Lower leg skin (tissue), 4 donors: ENCODE measurements around the gene HAUS5. TPM values are rescaled to one million over a fixed set of nuclear protein-coding genes. Genes with fewer than 3 reads are reported as not detected.
"Not testable (repeated sequence)": the region's sequence is repeated elsewhere in the genome, so short reads cannot be mapped to it uniquely, and the experiment has no call there.

Experiments
- DNase-seq, 2 donors: peaks; one replicate each; pipeline ENCODE4 v3.0.0-alpha.2; 2019; ENCODE audit warnings: low spot score in 2 of 2
- H3K4me3 ChIP-seq: fragments of 200-600 bp; sonication (generic); 2 replicates; pipeline ENCODE4 v1.5.1; 2017; ENCODE audit warnings: mild to moderate bottlenecking, low read depth; ENCODE audit not compliant: poor library complexity, severe bottlenecking
- CTCF ChIP-seq, 3 donors: fragments of 450-650 bp; IDR thresholded peaks; one replicate each; pipeline ENCODE4 v1.5.1; 2016; ENCODE audit warnings: antibody characterized with exemption in 3 of 3, mild to moderate bottlenecking in 3 of 3, moderate library complexity in 2 of 3
- POLR2A ChIP-seq, 2 donors: fragments of 450-650 bp; IDR thresholded peaks; one replicate each; pipeline ENCODE4 v1.6.1; 2016 to 2017; ENCODE audit warnings: antibody characterized with exemption in 2 of 2, mild to moderate bottlenecking in 1 of 2, moderate library complexity in 1 of 2
- WGBS, 2 donors: methylation state at CpG; one replicate each; pipeline ENCODE4 v1.1.5; 2018; 5-methylcytosine and 5-hydroxymethylcytosine counted together
- intact Hi-C: fragments of 100-400 bp; cut with DNase I; formaldehyde crosslinking; loops from one replicate; pipeline ENCODE4 v1.15.0; 2023; ENCODE audit warnings: low total_unique reads
- total RNA-seq, 4 donors: library from RNA; depleted of rRNA; stranded (reverse); fragments of >200 nt; gene quantifications; one replicate each; pipeline ENCODE4 v1.1.0, GENCODE V29; 2016

The HAUS5 gene
- total RNA-seq, 4 donors from 2014 or later = 8.9 to 15.7 (median 12.2) TPM

- TF ChIP-seq POLR2A (IDR thresholded peaks at IDR 0.05) (no peak), CTCF (IDR thresholded peaks at IDR 0.05) (no peak)
- no peak overlapping the region for H3K4me3 ChIP-seq
- intact Hi-C loops = no loop called here
- no peak for DNase-seq
- 90% methylated on average over 3 of the region's 3 CpGs for WGBS, 2 donors
Observed at GRCh38 chr19:35601971-35602370, 10.6 kb upstream of the HAUS5 start.

GRCh38 chr19:35604436-35604835, 8.1 kb upstream of the HAUS5 start:
- WGBS, 2 donors = 79% methylated on average over 4 of the region's 4 CpGs
- intact Hi-C loops = not testable (repeated sequence)

GRCh38 chr19:35607170-35607569, 5.4 kb upstream of the HAUS5 start:
- H3K4me3 ChIP-seq, DNase-seq, intact Hi-C loops: not testable (repeated sequence)
- 88% methylated on average over 8 of the region's 8 CpGs for WGBS, 2 donors

More at GRCh38 chr19:35604436-35604835, 8.1 kb upstream of the HAUS5 start:
- not testable (repeated sequence) for H3K4me3 ChIP-seq, DNase-seq

GRCh38 chr19:35607661-35608060, 4.9 kb upstream of the HAUS5 start:
- no peak overlapping the region for H3K4me3 ChIP-seq
- intact Hi-C loops = no loop called here
- DNase-seq = no peak
- TF ChIP-seq POLR2A (IDR thresholded peaks at IDR 0.05) (no peak), CTCF (IDR thresholded peaks at IDR 0.05) (no peak)
- 84 to 89% methylated on average over 3 of the region's 3 CpGs for WGBS, 2 donors

GRCh38 chr19:35608251-35608650, 4.3 kb upstream of the HAUS5 start:
- intact Hi-C loops = no loop called here
- 73 to 78% methylated on average over 2 of the region's 2 CpGs for WGBS, 2 donors
- TF ChIP-seq POLR2A (IDR thresholded peaks at IDR 0.05) = no peak
- TF ChIP-seq CTCF (IDR thresholded peaks at IDR 0.05) = no peak
- no peak for DNase-seq
- H3K4me3 ChIP-seq = no peak overlapping the region

GRCh38 chr19:35609851-35610353, 2.6 kb upstream of the HAUS5 start:
- TF ChIP-seq CTCF (IDR thresholded peaks at IDR 0.05) (no peak), POLR2A (IDR thresholded peaks at IDR 0.05) (no peak)
- intact Hi-C loops = no loop called here
- DNase-seq = no peak
- no peak overlapping the region for H3K4me3 ChIP-seq
- 72 to 74% methylated on average over 6 of the region's 6 CpGs for WGBS, 2 donors

- H3K4me3 ChIP-seq = no peak overlapping the region
- 20 to 50% methylated on average over 9 of the region's 9 CpGs for WGBS, 2 donors
- no peak for DNase-seq
- no peak for TF ChIP-seq POLR2A (IDR thresholded peaks at IDR 0.05)
- no peak for TF ChIP-seq CTCF (IDR thresholded peaks at IDR 0.05)
- intact Hi-C loops = no loop called here
Observed at GRCh38 chr19:35612224-35612558, 344 bp upstream of the HAUS5 start.
